PC-9 (cell line): ENCODE data around the gene MYO1A. TPM values are rescaled to one million over a fixed set of nuclear protein-coding genes. Genes with fewer than 3 reads are reported as not detected.

Source experiments
- BruUV-seq: library from RNA; stranded (reverse); fragments of 400-500 nt; replicated peaks from 2 replicates; lab custom pipeline; 2021; lab: Mats Ljungman, UMichigan
- CTCF ChIA-PET: fragments of 300-600 bp; sonication (Branson Sonifier 250); formaldehyde crosslinking; loops from one replicate; lab custom pipeline; 2022; ENCODE audit warnings: antibody characterized with exemption; lab: Charles Lee
- POLR2A ChIA-PET: fragments of 300-600 bp; sonication (Branson Sonifier 250); formaldehyde crosslinking; loops from one replicate; lab custom pipeline; 2022; ENCODE audit warnings: antibody characterized with exemption; ENCODE audit not compliant: unreplicated experiment; lab: Charles Lee
- DNase-seq, 2 experiments: peaks; one replicate each; pipeline versions ENCODE4 v3.0.0 to v3.0.0-alpha.2; 2015 to 2022; ENCODE audit warnings: mixed read lengths in 1 of 2
- H2AFZ ChIP-seq: fragments of 200-600 bp; sonication (generic); 2 replicates; pipeline ENCODE4 v1.8.1; 2017; ENCODE audit warnings: antibody characterized with exemption
- H3F3A ChIP-seq: fragments of 200-600 bp; sonication (generic); 2 replicates; pipeline ENCODE4 v1.8.1; 2017; ENCODE audit warnings: antibody characterized with exemption, mild to moderate bottlenecking, low read depth; ENCODE audit not compliant: insufficient read depth
- H3K27ac ChIP-seq: fragments of 200-600 bp; sonication (generic); 2 replicates; pipeline ENCODE4 v1.6.1; 2016; ENCODE audit warnings: mixed run types
- H3K27me3 ChIP-seq: fragments of 200-600 bp; sonication (generic); 2 replicates; pipeline ENCODE4 v1.6.1; 2016; ENCODE audit warnings: low read depth, mixed run types; ENCODE audit not compliant: insufficient read depth
- H3K36me3 ChIP-seq: fragments of 200-600 bp; sonication (generic); 2 replicates; pipeline ENCODE4 v1.6.1; 2016; ENCODE audit warnings: low read depth, mixed run types
- H3K4me1 ChIP-seq: fragments of 200-600 bp; sonication (generic); replicated peaks from 2 replicates; pipeline ENCODE4 v1.6.1; 2016; ENCODE audit warnings: mixed run types; ENCODE audit not compliant: insufficient read depth
- H3K4me2 ChIP-seq: fragments of 200-600 bp; sonication (generic); 2 replicates; pipeline ENCODE4 v1.6.1; 2017; ENCODE audit warnings: mixed run types
- H3K4me3 ChIP-seq: fragments of 200-600 bp; sonication (generic); 2 replicates; pipeline ENCODE4 v1.6.1; 2016; ENCODE audit warnings: mixed run types
- H3K79me2 ChIP-seq: fragments of 200-600 bp; sonication (generic); 2 replicates; pipeline ENCODE4 v1.6.1; 2017; ENCODE audit warnings: low read depth, mixed run types
- H3K9me2 ChIP-seq: fragments of 200-600 bp; sonication (generic); 2 replicates; pipeline ENCODE4 v1.8.1; 2017; ENCODE audit warnings: mild to moderate bottlenecking; ENCODE audit not compliant: insufficient read depth
- H3K9me3 ChIP-seq: fragments of 200-600 bp; sonication (generic); 2 replicates; pipeline ENCODE4 v1.8.1; 2016; ENCODE audit warnings: low read depth; ENCODE audit not compliant: insufficient read depth
- H4K20me1 ChIP-seq: fragments of 200-600 bp; sonication (generic); 2 replicates; pipeline ENCODE4 v1.8.1; 2017; ENCODE audit not compliant: insufficient read depth
- CTCF ChIP-seq: fragments of 200-600 bp; sonication (generic); conservative IDR thresholded peaks from 2 replicates; pipeline ENCODE4 v1.6.1; 2017; ENCODE audit warnings: mixed run types, antibody characterized with exemption, mild to moderate bottlenecking, moderate library complexity
- EZH2 ChIP-seq: fragments of 200-600 bp; sonication (generic); IDR thresholded peaks from 2 replicates; pipeline ENCODE4 v1.8.0; 2017; ENCODE audit warnings: antibody characterized with exemption, low read depth
- intact Hi-C: fragments of 100-400 bp; cut with micrococcal nuclease; formaldehyde crosslinking; loops from one replicate; pipeline ENCODE4 v1.10.0; 2022; ENCODE audit not compliant: unreplicated experiment
- total RNA-seq: library from RNA; stranded (reverse); gene quantifications from 2 replicates; pipeline ENCODE4 v1.2.3, GENCODE V29; 2021

The MYO1A gene
- total RNA-seq, 1 experiment from 2014 or later, result not detected

GRCh38 chr12:56995201-56995929, 54.6 kb downstream of the MYO1A start:
- Histone ChIP-seq H3K4me2 (no peak overlapping the region), H3K27me3 (no peaks in the 10 kb centered on the region), H3K4me3 (no peak overlapping the region), H2AFZ (no peak overlapping the region), H3K4me1 (no peaks in the 10 kb centered on the region), H3K36me3 (no peaks in the 10 kb centered on the region), H3K9me3 (no peaks in the 10 kb centered on the region), H3F3A (no peaks in the 10 kb centered on the region), H4K20me1 (no peaks in the 10 kb centered on the region), H3K79me2 (no peaks in the 10 kb centered on the region), H3K27ac (no peak overlapping the region), H3K9me2 (no peaks in the 10 kb centered on the region)
- DNase-seq, result no peak
- ChIA-PET POLR2A (no interaction called here), CTCF (no interaction called here)
- TF ChIP-seq CTCF (no peak), EZH2 (no peak)
- no TSS peak for BruUV-seq
- intact Hi-C loops, result no loop called here

GRCh38 chr12:56994231-56994746, 55.6 kb downstream of the MYO1A start:
- Histone ChIP-seq H3K9me2 (no peaks in the 10 kb centered on the region), H3K4me1 (no peaks in the 10 kb centered on the region), H3K79me2 (no peaks in the 10 kb centered on the region), H3K4me2 (no peak overlapping the region), H3K36me3 (no peaks in the 10 kb centered on the region), H3K27ac (no peak overlapping the region), H3K9me3 (no peaks in the 10 kb centered on the region), H4K20me1 (no peaks in the 10 kb centered on the region), H3K27me3 (no peaks in the 10 kb centered on the region), H3F3A (no peaks in the 10 kb centered on the region), H2AFZ (no peak overlapping the region), H3K4me3 (no peak overlapping the region)
- no TSS peak for BruUV-seq
- no peak for DNase-seq
- CTCF ChIA-PET, result no interaction called here
- TF ChIP-seq EZH2 (no peak), CTCF (no peak)
- intact Hi-C loops, result no loop called here
- POLR2A ChIA-PET, result interaction anchor here (0.5 to 0.9 kb wide), 2 partner anchors 9 to 957 kb away, joined by 5 to 8 read pairs; no protein-coding TSS in a partner anchor

GRCh38 chr12:56993346-56993745, 56.6 kb downstream of the MYO1A start:
- Histone ChIP-seq H2AFZ (no peak overlapping the region), H3K27ac (no peak overlapping the region), H3K9me2 (no peaks in the 10 kb centered on the region), H3K79me2 (no peaks in the 10 kb centered on the region), H3F3A (no peaks in the 10 kb centered on the region), H3K36me3 (no peaks in the 10 kb centered on the region), H3K4me3 (no peak overlapping the region), H3K4me1 (no peaks in the 10 kb centered on the region), H3K9me3 (no peaks in the 10 kb centered on the region), H3K27me3 (no peaks in the 10 kb centered on the region), H3K4me2 (no peak overlapping the region), H4K20me1 (no peaks in the 10 kb centered on the region)
- CTCF ChIA-PET, result no interaction called here
- intact Hi-C loops, result no loop called here
- DNase-seq, result no peak
- POLR2A ChIA-PET, result no interaction called here
- TF ChIP-seq CTCF (no peak), EZH2 (no peak)
- no TSS peak for BruUV-seq
